HCT116 (cell line): ENCODE measurements around the gene SIGMAR1. TPM values are rescaled to one million over a fixed set of nuclear protein-coding genes. Genes with fewer than 3 reads are reported as not detected.

Source experiments
- ATAC-seq: fragments of 200-7000 bp; cut with Tn5 transposase; 2 replicates; pipeline ENCODE4 v1.9.1; 2020; ENCODE audit warnings: mild to moderate bottlenecking, moderate library complexity
- BruUV-seq: library from RNA; stranded (reverse); fragments of 400-500 nt; replicated peaks from 2 replicates; lab custom pipeline; 2021; lab: Mats Ljungman, UMichigan
- CTCF ChIA-PET: fragments of 300-600 bp; sonication (Branson Sonifier 250); formaldehyde crosslinking; loops from one replicate; lab custom pipeline; 2021; ENCODE audit warnings: antibody characterized with exemption; lab: Charles Lee
- POLR2A ChIA-PET: fragments of 300-600, 350-600 bp; sonication (Branson Sonifier 250); formaldehyde crosslinking; loops from one replicate; lab custom pipeline; 2021; ENCODE audit warnings: antibody characterized with exemption; lab: Charles Lee
- RAD21 ChIA-PET, 2 experiments: fragments of 300-600 bp; sonication (Branson Sonifier 250); formaldehyde crosslinking; loops; one replicate each; lab custom pipeline; 2023; ENCODE audit warnings: low total read pairs in 2 of 2; ENCODE audit not compliant: uncharacterized antibody in 2 of 2, unreplicated experiment in 2 of 2, low non-redundant PET in 1 of 2; lab: Charles Lee
- DNase-seq: peaks from one replicate; pipeline ENCODE4 v3.0.0-alpha.2; 2010; ENCODE audit warnings: low read depth, low spot score
- H2AFZ ChIP-seq: fragments of 200-600 bp; shearing (Covaris generic), sonication (generic); 2 replicates; pipeline ENCODE4 v1.6.1; 2017; ENCODE audit warnings: low read depth, mixed run types, mixed read lengths, antibody characterized with exemption, low read length; ENCODE audit not compliant: poor library complexity, severe bottlenecking
- H3K27ac ChIP-seq: 2 replicates; pipeline ENCODE4 v1.5.1; 2012; ENCODE audit warnings: low read depth, low read length
- H3K27me3 ChIP-seq: fragments of 200-600 bp; sonication (generic); 2 replicates; pipeline ENCODE4 v1.6.1; 2016; ENCODE audit warnings: mixed run types, low read length, mixed read lengths; ENCODE audit not compliant: insufficient read depth
- H3K36me3 ChIP-seq, 2 experiments: fragments of 200-500 bp in 1 of 2; fragments of 200-600 bp in 1 of 2; sonication (Bioruptor generic) in 1 of 2; sonication (generic) in 1 of 2; 2 replicates each; pipeline versions ENCODE4 v1.5.1 to v1.6.1; 2014 to 2016; ENCODE audit warnings: low read length in 2 of 2, inconsistent platforms in 1 of 2, mixed read lengths in 1 of 2, mixed run types in 1 of 2; ENCODE audit not compliant: insufficient read depth in 2 of 2, control insufficient read depth in 1 of 2
- H3K4me1 ChIP-seq, 2 experiments: fragments of 200-600 bp in 1 of 2; sonication (generic) in 1 of 2; 2 replicates each; pipeline versions ENCODE4 v1.5.1 to v1.6.1; 2012 to 2017; ENCODE audit warnings: low read length in 2 of 2, inconsistent platforms in 1 of 2, mild to moderate bottlenecking in 1 of 2, mixed read lengths in 1 of 2, mixed run types in 1 of 2, moderate library complexity in 1 of 2; ENCODE audit not compliant: insufficient read depth in 2 of 2, control insufficient read depth in 1 of 2
- H3K4me2 ChIP-seq: fragments of 200-600 bp; sonication (generic); 2 replicates; pipeline ENCODE4 v1.6.1; 2017; ENCODE audit warnings: mixed run types, low read length, mixed read lengths
- H3K4me3 ChIP-seq, 2 experiments: fragments of 200-600 bp in 1 of 2; sonication (generic) in 1 of 2; replicated peaks in 1 of 2; 2 replicates each; pipeline ENCODE4 v1.5.1; 2011 to 2016; ENCODE audit warnings: low read length in 2 of 2, control low read depth in 1 of 2, low read depth in 1 of 2, mild to moderate bottlenecking in 1 of 2, mixed read lengths in 1 of 2, mixed run types in 1 of 2
- H3K79me2 ChIP-seq: fragments of 200-600 bp; sonication (generic); 2 replicates; pipeline ENCODE4 v1.6.1; 2017; ENCODE audit warnings: mild to moderate bottlenecking, mixed run types, low read length, moderate library complexity, mixed read lengths; ENCODE audit not compliant: insufficient read depth
- H3K9ac ChIP-seq: fragments of 200-600 bp; sonication (generic); 2 replicates; pipeline ENCODE4 v1.6.1; 2016; ENCODE audit warnings: low read length, mixed read lengths
- H3K9me2 ChIP-seq: fragments of 200-600 bp; sonication (generic), shearing (Covaris generic); 2 replicates; pipeline ENCODE4 v1.6.1; 2017; ENCODE audit warnings: mixed run types, mild to moderate bottlenecking, moderate library complexity; ENCODE audit not compliant: insufficient read depth
- H3K9me3 ChIP-seq, 2 experiments: fragments of 200-500 bp in 1 of 2; fragments of 200-600 bp in 1 of 2; sonication (Bioruptor generic) in 1 of 2; sonication (generic) in 1 of 2; 2 replicates each; pipeline ENCODE4 v1.6.1; 2014 to 2017; ENCODE audit warnings: low read length in 2 of 2, mixed read lengths in 2 of 2, inconsistent platforms in 1 of 2, low read depth in 1 of 2, mild to moderate bottlenecking in 1 of 2, mixed run types in 1 of 2, moderate library complexity in 1 of 2; ENCODE audit not compliant: control insufficient read depth in 1 of 2, insufficient read depth in 1 of 2
- H4K20me1 ChIP-seq: fragments of 200-600 bp; sonication (generic), shearing (Covaris generic); 2 replicates; pipeline ENCODE4 v1.6.1; 2017; ENCODE audit warnings: mixed run types, mild to moderate bottlenecking, moderate library complexity; ENCODE audit not compliant: insufficient read depth
- CEBPB ChIP-seq: IDR thresholded peaks from 2 replicates; pipeline ENCODE4 v1.6.1; 2012; ENCODE audit warnings: low read depth
- EGR1 ChIP-seq: IDR thresholded peaks from 2 replicates; pipeline ENCODE4 v1.6.1; 2012; ENCODE audit warnings: low read depth
- ELF1 ChIP-seq: IDR thresholded peaks from 2 replicates; pipeline ENCODE4 v1.6.1; 2012; ENCODE audit warnings: low read depth, borderline replicate concordance
- EZH2phosphoT487 ChIP-seq: fragments of 200-600 bp; IDR thresholded peaks from 2 replicates; pipeline ENCODE4 v1.6.1; 2018; ENCODE audit warnings: antibody characterized with exemption, borderline replicate concordance
- FOSL1 ChIP-seq: IDR thresholded peaks from 2 replicates; pipeline ENCODE4 v1.6.1; 2012; ENCODE audit warnings: low read depth
- POLR2AphosphoS5 ChIP-seq: IDR thresholded peaks from 2 replicates; pipeline ENCODE4 v1.6.1; 2011; ENCODE audit warnings: mild to moderate bottlenecking, low read depth, low read length, moderate library complexity
- RAD21 ChIP-seq: IDR thresholded peaks from 2 replicates; pipeline ENCODE4 v1.6.1; 2012; ENCODE audit warnings: low read depth, mild to moderate bottlenecking
- SP1 ChIP-seq: IDR thresholded peaks from 2 replicates; pipeline ENCODE4 v1.6.1; 2012; ENCODE audit warnings: low read depth
- SRF ChIP-seq: IDR thresholded peaks from 2 replicates; pipeline ENCODE4 v1.6.1; 2012; ENCODE audit warnings: low read depth
- ZBTB33 ChIP-seq: IDR thresholded peaks from 2 replicates; pipeline ENCODE4 v1.6.1; 2011; ENCODE audit warnings: mild to moderate bottlenecking, low read length, moderate library complexity; ENCODE audit not compliant: insufficient replicate concordance; ENCODE audit errors: extremely low read depth
- ZFX ChIP-seq: fragments of 450-650 bp; IDR thresholded peaks from 2 replicates; pipeline ENCODE4 v1.6.1; 2017
- ZNF274 ChIP-seq: fragments of 200-500 bp; sonication (Bioruptor generic); IDR thresholded peaks from 2 replicates; pipeline ENCODE4 v1.6.1; 2014; ENCODE audit warnings: mild to moderate bottlenecking, low read depth, low read length, inconsistent platforms
- intact Hi-C: fragments of 100-400 bp; cut with micrococcal nuclease; formaldehyde crosslinking; loops from 2 replicates; pipeline ENCODE4 v1.10.0; 2022
- total RNA-seq: library from RNA; stranded (reverse); gene quantifications from one replicate; pipeline ENCODE4 v1.2.1, GENCODE V29; 2021; ENCODE audit not compliant: unreplicated experiment
- TF ChIP-seq, protein P1 (sequence below), 3 experiments: fragments of 200-600 bp in 1 of 3; sonication (generic) in 1 of 3; IDR thresholded peaks in 2 of 3; conservative IDR thresholded peaks in 1 of 3; 2 replicates each; pipeline ENCODE4 v1.5.1; 2012 to 2017; ENCODE audit warnings: low read depth in 2 of 3, low read length in 2 of 3, antibody characterized with exemption in 1 of 3, borderline replicate concordance in 1 of 3, control low read depth in 1 of 3, mild to moderate bottlenecking in 1 of 3, mixed read lengths in 1 of 3, mixed run types in 1 of 3, moderate library complexity in 1 of 3; ENCODE audit not compliant: insufficient read depth in 1 of 3
- TF ChIP-seq, protein P2 (sequence below): IDR thresholded peaks from 2 replicates; pipeline ENCODE4 v1.6.1; 2012

SIGMAR1 gene
- total RNA-seq, 1 experiment from 2014 or later = 109 TPM

DNA sequence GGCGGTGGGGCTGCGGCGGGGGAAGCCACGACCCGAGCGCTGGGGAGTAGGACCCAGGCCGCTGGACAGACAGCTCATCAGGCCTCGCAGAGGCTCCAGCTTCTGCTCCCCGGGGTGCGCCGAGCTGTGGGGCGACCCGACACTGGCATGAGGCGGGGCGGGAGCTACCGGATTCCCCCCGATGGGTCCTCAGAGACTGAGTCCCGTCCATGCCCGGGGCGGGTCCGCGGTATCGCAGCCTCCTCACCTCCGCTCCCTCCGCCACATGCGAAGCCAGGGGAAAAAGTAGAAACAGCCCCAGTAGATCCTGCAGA lies 27.4 kb upstream of the SIGMAR1 start:
- ChIA-PET CTCF (interaction anchor here (0.7 to 2.3 kb wide), 10 partner anchors 8 to 429 kb away, joined by 3 to 12 read pairs (median 4); partner anchors contain the start of gene GALT), POLR2A (interaction anchor here (0.6 to 1.7 kb wide), 6 partner anchors 13 to 880 kb away, joined by 3 to 14 read pairs (median 6); partner anchors contain the start of genes ATOSB, GALT, IL11RA and SIGMAR1), RAD21 (no interaction called here)
- ATAC-seq (peak; percentile 19), DNase-seq (no peak)
- no peaks in the 10 kb centered on the region for H3K36me3 ChIP-seq
- intact Hi-C loops = loop anchor here (2.0 kb wide), 1 partner anchor 52 kb away; the partner anchor contains the start of gene RPP25L
- no peak overlapping the region for H2AFZ ChIP-seq
- H3K27me3 ChIP-seq = no peaks in the 10 kb centered on the region
- H3K27ac ChIP-seq = peak overlapping the region; percentile 36
- TF ChIP-seq FOSL1 = no peak
- TF ChIP-seq POLR2AphosphoS5 = peak; percentile 49; the same call in 1 of the 2 replicates
- no TSS peak for BruUV-seq
- no peaks in the 10 kb centered on the region for H3K9me2 ChIP-seq
- peak overlapping the region; percentile 98 for H3K4me2 ChIP-seq
- H4K20me1 ChIP-seq = no peaks in the 10 kb centered on the region
- H3K4me3 ChIP-seq = peak overlapping the region; percentile 48 to 91
- H3K4me1 ChIP-seq = peaks cover 10 to 28% of the 10 kb centered on the region in 2 experiments
- H3K9ac ChIP-seq = peak overlapping the region; percentile 63
- H3K79me2 ChIP-seq = peaks cover 12% of the 10 kb centered on the region; the same call in 1 of the 2 replicates
- no peaks in the 10 kb centered on the region for H3K9me3 ChIP-seq

- Histone ChIP-seq H3K27ac (peak overlapping the region; percentile 36), H3K9ac (peak overlapping the region; percentile 63), H3K4me1 (peaks cover 10 to 33% of the 10 kb centered on the region in 2 experiments), H3K4me3 (peak overlapping the region; percentile 48 to 91), H2AFZ (no peak overlapping the region), H3K27me3 (no peaks in the 10 kb centered on the region), H3K36me3 (no peaks in the 10 kb centered on the region), H3K4me2 (peak overlapping the region; percentile 98), H3K79me2 (peaks cover 12% of the 10 kb centered on the region; the same call in 1 of the 2 replicates), H4K20me1 (no peaks in the 10 kb centered on the region), H3K9me2 (no peaks in the 10 kb centered on the region), H3K9me3 (no peaks in the 10 kb centered on the region)
- ATAC-seq = peak; percentile 71
- peak; percentile 75 for DNase-seq
- no TSS peak for BruUV-seq
- ChIA-PET POLR2A (interaction anchor here (1.0 to 1.7 kb wide), 5 partner anchors 13 to 451 kb away, joined by 3 to 14 read pairs (median 5); partner anchors contain the start of genes ATOSB, GALT, IL11RA and SIGMAR1), RAD21 (no interaction called here), CTCF (interaction anchor here (1.0 to 2.3 kb wide), 8 partner anchors 8 to 430 kb away, joined by 3 to 12 read pairs (median 4); partner anchors contain the start of gene GALT)
- intact Hi-C loops = loop anchor here (2.0 kb wide), 1 partner anchor 52 kb away; the partner anchor contains the start of gene RPP25L
- TF ChIP-seq SP1 (0 out of 2 replicates have a peak, but pooled peaks have one; percentile 18), ZBTB33 (no peak), ELF1 (no peak), CEBPB (no peak), SRF (no peak), EZH2phosphoT487 (no peak), ZNF274 (no peak), EGR1 (no peak), RAD21 (no peak; the same call in 1 of the 2 replicates), ZFX (no peak)
- TF ChIP-seq, protein P1, sequence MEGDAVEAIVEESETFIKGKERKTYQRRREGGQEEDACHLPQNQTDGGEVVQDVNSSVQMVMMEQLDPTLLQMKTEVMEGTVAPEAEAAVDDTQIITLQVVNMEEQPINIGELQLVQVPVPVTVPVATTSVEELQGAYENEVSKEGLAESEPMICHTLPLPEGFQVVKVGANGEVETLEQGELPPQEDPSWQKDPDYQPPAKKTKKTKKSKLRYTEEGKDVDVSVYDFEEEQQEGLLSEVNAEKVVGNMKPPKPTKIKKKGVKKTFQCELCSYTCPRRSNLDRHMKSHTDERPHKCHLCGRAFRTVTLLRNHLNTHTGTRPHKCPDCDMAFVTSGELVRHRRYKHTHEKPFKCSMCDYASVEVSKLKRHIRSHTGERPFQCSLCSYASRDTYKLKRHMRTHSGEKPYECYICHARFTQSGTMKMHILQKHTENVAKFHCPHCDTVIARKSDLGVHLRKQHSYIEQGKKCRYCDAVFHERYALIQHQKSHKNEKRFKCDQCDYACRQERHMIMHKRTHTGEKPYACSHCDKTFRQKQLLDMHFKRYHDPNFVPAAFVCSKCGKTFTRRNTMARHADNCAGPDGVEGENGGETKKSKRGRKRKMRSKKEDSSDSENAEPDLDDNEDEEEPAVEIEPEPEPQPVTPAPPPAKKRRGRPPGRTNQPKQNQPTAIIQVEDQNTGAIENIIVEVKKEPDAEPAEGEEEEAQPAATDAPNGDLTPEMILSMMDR (IDR thresholded peaks at IDR 0.05 in 2 of 3, conservative IDR thresholded peaks at IDR 0.05 in 1 of 3; ENCODE audit: borderline replicate concordance in 1 of 3, insufficient read depth in 1 of 3, low read depth in 2 of 3, low read length in 2 of 3) = peak; percentile 95 to 98 (median 97)
- TF ChIP-seq, protein P2, sequence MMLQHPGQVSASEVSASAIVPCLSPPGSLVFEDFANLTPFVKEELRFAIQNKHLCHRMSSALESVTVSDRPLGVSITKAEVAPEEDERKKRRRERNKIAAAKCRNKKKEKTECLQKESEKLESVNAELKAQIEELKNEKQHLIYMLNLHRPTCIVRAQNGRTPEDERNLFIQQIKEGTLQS = no peak
These were observed 26.9 kb upstream of the SIGMAR1 start for GRCh38 chr9:34664281-34665066.
